SK-N-SH (cell line): Measurements from ENCODE around the gene RASAL2. TPM values are rescaled to one million over a fixed set of nuclear protein-coding genes. Genes with fewer than 3 reads are reported as not detected.

Experiments
- CTCF ChIA-PET: fragments of 300-600, 350-600 bp; formaldehyde crosslinking; extraction: SDS; loops from one replicate; lab custom pipeline; 2021; lab: Yijun Ruan, JAX
- POLR2A ChIA-PET: fragments of 350-600 bp; sonication (Branson Sonifier 250); formaldehyde crosslinking; extraction: SDS; loops from one replicate; lab custom pipeline; 2020; ENCODE audit warnings: antibody characterized with exemption, inconsistent platforms; lab: Yijun Ruan, JAX
- DNase-seq: peaks from one replicate; pipeline ENCODE4 v3.0.0; 2012
- H2AFZ ChIP-seq: fragments of 200-600 bp; sonication (generic); 2 replicates; pipeline ENCODE4 v1.8.1; 2016; ENCODE audit warnings: antibody characterized with exemption, mild to moderate bottlenecking, low read depth
- H3F3A ChIP-seq: fragments of 200-600 bp; sonication (generic); replicated peaks from 2 replicates; pipeline ENCODE3; 2016; ENCODE audit warnings: antibody characterized with exemption, mild to moderate bottlenecking; ENCODE audit not compliant: insufficient read depth
- H3K27ac ChIP-seq, 2 experiments: fragments of 200-500 bp in 1 of 2; fragments of 200-600 bp in 1 of 2; sonication (Bioruptor generic) in 1 of 2; sonication (generic), shearing (Covaris generic) in 1 of 2; 2 replicates each; pipeline versions ENCODE4 v1.5.1 to v1.6.1; 2014 to 2016; ENCODE audit warnings: low read depth in 2 of 2, inconsistent platforms in 1 of 2, low read length in 1 of 2, mild to moderate bottlenecking in 1 of 2, mixed read lengths in 1 of 2
- H3K27me3 ChIP-seq: fragments of 200-600 bp; sonication (generic), shearing (Covaris generic); 2 replicates; pipeline ENCODE4 v1.6.1; 2016; ENCODE audit warnings: mixed run types; ENCODE audit not compliant: insufficient read depth
- H3K36me3 ChIP-seq, 2 experiments: fragments of 200-500 bp in 1 of 2; fragments of 200-600 bp in 1 of 2; sonication (Bioruptor generic) in 1 of 2; sonication (generic) in 1 of 2; replicated peaks in 1 of 2; 2 replicates each; pipeline versions ENCODE3 to v1.5.1; 2014 to 2016; ENCODE audit warnings: low read length in 1 of 2, mild to moderate bottlenecking in 1 of 2; ENCODE audit not compliant: insufficient read depth in 2 of 2, control insufficient read depth in 1 of 2
- H3K4me1 ChIP-seq, 2 experiments: fragments of 200-500 bp in 1 of 2; fragments of 200-600 bp in 1 of 2; sonication (Bioruptor generic) in 1 of 2; sonication (generic), shearing (Covaris generic) in 1 of 2; 2 replicates each; pipeline versions ENCODE4 v1.5.1 to v1.6.1; 2014 to 2016; ENCODE audit warnings: low read depth in 1 of 2, low read length in 1 of 2, mixed run types in 1 of 2; ENCODE audit not compliant: insufficient read depth in 2 of 2, control insufficient read depth in 1 of 2
- H3K4me2 ChIP-seq: fragments of 200-600 bp; sonication (generic), shearing (Covaris generic); 2 replicates; pipeline ENCODE4 v1.6.1; 2017; ENCODE audit warnings: mixed run types
- H3K4me3 ChIP-seq, 2 experiments: fragments of 200-500 bp in 1 of 2; fragments of 200-600 bp in 1 of 2; sonication (Bioruptor generic) in 1 of 2; sonication (generic), shearing (Covaris generic) in 1 of 2; 2 replicates each; pipeline versions ENCODE4 v1.5.1 to v1.8.1; 2014 to 2016; ENCODE audit warnings: low read depth in 2 of 2, inconsistent platforms in 1 of 2, low read length in 1 of 2, mild to moderate bottlenecking in 1 of 2, mixed read lengths in 1 of 2, moderate library complexity in 1 of 2
- H3K79me2 ChIP-seq: fragments of 200-600 bp; sonication (generic); 2 replicates; pipeline ENCODE4 v1.8.1; 2017; ENCODE audit warnings: mild to moderate bottlenecking; ENCODE audit not compliant: insufficient read depth
- H3K9ac ChIP-seq: fragments of 200-600 bp; sonication (generic); 2 replicates; pipeline ENCODE4 v1.6.1; 2017; ENCODE audit warnings: mixed run types
- H3K9me2 ChIP-seq: fragments of 200-600 bp; sonication (generic); 2 replicates; pipeline ENCODE4 v1.6.1; 2017; ENCODE audit warnings: mixed run types
- H3K9me3 ChIP-seq: fragments of 200-600 bp; sonication (generic); 2 replicates; pipeline ENCODE4 v1.6.1; 2017; ENCODE audit warnings: mixed run types, mild to moderate bottlenecking, moderate library complexity
- H4K20me1 ChIP-seq: fragments of 200-600 bp; sonication (generic); 2 replicates; pipeline ENCODE4 v1.6.1; 2017; ENCODE audit warnings: mild to moderate bottlenecking, mixed run types; ENCODE audit not compliant: insufficient read depth
- ELF1 ChIP-seq: IDR thresholded peaks from 2 replicates; pipeline ENCODE4 v1.4.0; 2012
- EZH2phosphoT487 ChIP-seq: fragments of 200-600 bp; sonication (generic); IDR thresholded peaks from 2 replicates; pipeline ENCODE4 v1.6.1; 2017; ENCODE audit warnings: low read depth, mixed run types, mild to moderate bottlenecking, antibody characterized with exemption, moderate library complexity, borderline replicate concordance
- FOXM1 ChIP-seq: IDR thresholded peaks from 2 replicates; pipeline ENCODE4 v1.4.0; 2012; ENCODE audit warnings: low read depth, mild to moderate bottlenecking
- GABPA ChIP-seq: IDR thresholded peaks from 2 replicates; pipeline ENCODE4 v1.4.0; 2012; ENCODE audit warnings: low read depth, mild to moderate bottlenecking
- JUND ChIP-seq: IDR thresholded peaks from 2 replicates; pipeline ENCODE4 v1.4.0; 2012
- NFIC ChIP-seq: IDR thresholded peaks from 2 replicates; pipeline ENCODE4 v1.4.0; 2012; ENCODE audit warnings: borderline replicate concordance
- NRF1 ChIP-seq: IDR thresholded peaks from 2 replicates; pipeline ENCODE4 v1.6.1; 2012; ENCODE audit warnings: low read depth, mild to moderate bottlenecking, low read length
- RXRA ChIP-seq: IDR thresholded peaks from 2 replicates; pipeline ENCODE4 v1.4.0; 2012; ENCODE audit warnings: low read depth, mild to moderate bottlenecking, borderline replicate concordance
- SMC3 ChIP-seq: IDR thresholded peaks from 2 replicates; pipeline ENCODE4 v1.6.1; 2012; ENCODE audit warnings: low read depth, low read length, improper control_type of control experiment
- TAF1 ChIP-seq: IDR thresholded peaks from 2 replicates; pipeline ENCODE4 v1.6.1; 2012; ENCODE audit warnings: low read depth, mild to moderate bottlenecking, low read length, moderate library complexity, borderline replicate concordance
- TEAD4 ChIP-seq: IDR thresholded peaks from 2 replicates; pipeline ENCODE4 v1.4.0; 2012; ENCODE audit warnings: mild to moderate bottlenecking, borderline replicate concordance; ENCODE audit not compliant: insufficient read depth
- WGBS: methylation state at CpG from one replicate; pipeline ENCODE4 v1.1.6; 2017; ENCODE audit warnings: low lambda C conversion rate; 5-methylcytosine and 5-hydroxymethylcytosine counted together
- polyA plus RNA-seq, 3 experiments: library from polyadenylated mRNA; depleted of rRNA; stranded (reverse); fragments of >200 nt; gene quantifications; 2 replicates each; pipeline ENCODE4 v1.2.3, GENCODE V29; 2012
- TF ChIP-seq, protein P1 (sequence below): IDR thresholded peaks from 2 replicates; pipeline ENCODE4 v1.4.0; 2012; ENCODE audit warnings: low read depth
- TF ChIP-seq, protein P2 (sequence below): IDR thresholded peaks from 2 replicates; pipeline ENCODE4 v1.6.1; 2012; ENCODE audit warnings: mild to moderate bottlenecking, low read depth, low read length, moderate library complexity
- TF ChIP-seq, protein P3 (sequence below): IDR thresholded peaks from 2 replicates; pipeline ENCODE4 v1.4.0; 2012; ENCODE audit warnings: low read depth, borderline replicate concordance

The RASAL2 gene
- polyA plus RNA-seq, 1 of the 3 experiments (the other 2 are of a cell fraction), result 6.9 TPM

DNA sequence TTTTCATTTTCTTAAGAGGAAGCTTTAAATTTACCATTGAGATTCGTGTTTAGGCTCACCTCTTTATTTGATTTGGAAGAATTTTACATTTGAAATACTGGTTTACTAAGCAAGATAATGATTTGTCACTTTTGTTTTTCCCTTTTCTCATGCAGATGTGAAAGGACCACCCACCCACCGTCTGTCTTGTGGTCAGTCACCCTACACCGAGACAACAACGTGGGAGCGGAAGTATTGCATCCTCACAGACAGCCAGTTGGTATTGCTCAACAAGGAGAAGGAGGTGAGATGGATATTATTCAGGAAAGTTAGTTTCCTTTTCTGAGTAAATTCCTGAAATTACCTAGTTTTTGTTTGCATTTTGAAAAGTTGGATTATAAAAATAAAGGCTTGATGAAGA lies 189.5 kb downstream of the RASAL2 start:
- no peak overlapping the region for H2AFZ ChIP-seq
- no peak overlapping the region for H3K9ac ChIP-seq
- H3K27ac ChIP-seq, result 0 out of 4 replicates have a peak overlapping the region, but pooled peaks of 1 of the 2 experiments have one; percentile 7
- peaks cover 0 to 4% of the 10 kb centered on the region in 2 experiments; a peak in 1 of 4 replicates for H3K4me1 ChIP-seq
- H3K9me2 ChIP-seq, result no peaks in the 10 kb centered on the region
- CTCF ChIA-PET, result interaction anchor here (0.6 to 2.8 kb wide), 6 partner anchors 9 to 337 kb away, joined by 3 to 14 read pairs (median 4); no protein-coding TSS in a partner anchor
- POLR2A ChIA-PET, result no interaction called here
- WGBS, result 89% methylated on average over 5 of the region's 5 CpGs
- no peak for DNase-seq
- no peak overlapping the region for H3K4me2 ChIP-seq
- peaks cover 11% of the 10 kb centered on the region in 2 experiments for H3K36me3 ChIP-seq
- no peak for TF ChIP-seq NFIC
- TF ChIP-seq RXRA, result no peak
- TF ChIP-seq ELF1, result no peak
- TF ChIP-seq GABPA, result no peak
- TF ChIP-seq, protein P1, sequence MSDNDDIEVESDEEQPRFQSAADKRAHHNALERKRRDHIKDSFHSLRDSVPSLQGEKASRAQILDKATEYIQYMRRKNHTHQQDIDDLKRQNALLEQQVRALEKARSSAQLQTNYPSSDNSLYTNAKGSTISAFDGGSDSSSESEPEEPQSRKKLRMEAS, result no peak
- TF ChIP-seq NRF1, result no peak
- TF ChIP-seq SMC3, result no peak
- TF ChIP-seq TAF1, result no peak
- TF ChIP-seq, protein P2, sequence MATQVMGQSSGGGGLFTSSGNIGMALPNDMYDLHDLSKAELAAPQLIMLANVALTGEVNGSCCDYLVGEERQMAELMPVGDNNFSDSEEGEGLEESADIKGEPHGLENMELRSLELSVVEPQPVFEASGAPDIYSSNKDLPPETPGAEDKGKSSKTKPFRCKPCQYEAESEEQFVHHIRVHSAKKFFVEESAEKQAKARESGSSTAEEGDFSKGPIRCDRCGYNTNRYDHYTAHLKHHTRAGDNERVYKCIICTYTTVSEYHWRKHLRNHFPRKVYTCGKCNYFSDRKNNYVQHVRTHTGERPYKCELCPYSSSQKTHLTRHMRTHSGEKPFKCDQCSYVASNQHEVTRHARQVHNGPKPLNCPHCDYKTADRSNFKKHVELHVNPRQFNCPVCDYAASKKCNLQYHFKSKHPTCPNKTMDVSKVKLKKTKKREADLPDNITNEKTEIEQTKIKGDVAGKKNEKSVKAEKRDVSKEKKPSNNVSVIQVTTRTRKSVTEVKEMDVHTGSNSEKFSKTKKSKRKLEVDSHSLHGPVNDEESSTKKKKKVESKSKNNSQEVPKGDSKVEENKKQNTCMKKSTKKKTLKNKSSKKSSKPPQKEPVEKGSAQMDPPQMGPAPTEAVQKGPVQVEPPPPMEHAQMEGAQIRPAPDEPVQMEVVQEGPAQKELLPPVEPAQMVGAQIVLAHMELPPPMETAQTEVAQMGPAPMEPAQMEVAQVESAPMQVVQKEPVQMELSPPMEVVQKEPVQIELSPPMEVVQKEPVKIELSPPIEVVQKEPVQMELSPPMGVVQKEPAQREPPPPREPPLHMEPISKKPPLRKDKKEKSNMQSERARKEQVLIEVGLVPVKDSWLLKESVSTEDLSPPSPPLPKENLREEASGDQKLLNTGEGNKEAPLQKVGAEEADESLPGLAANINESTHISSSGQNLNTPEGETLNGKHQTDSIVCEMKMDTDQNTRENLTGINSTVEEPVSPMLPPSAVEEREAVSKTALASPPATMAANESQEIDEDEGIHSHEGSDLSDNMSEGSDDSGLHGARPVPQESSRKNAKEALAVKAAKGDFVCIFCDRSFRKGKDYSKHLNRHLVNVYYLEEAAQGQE, result no peak
- TF ChIP-seq TEAD4, result no peak
- no peak for TF ChIP-seq FOXM1
- no peak for TF ChIP-seq EZH2phosphoT487
- no peak for TF ChIP-seq JUND
- TF ChIP-seq, protein P3, sequence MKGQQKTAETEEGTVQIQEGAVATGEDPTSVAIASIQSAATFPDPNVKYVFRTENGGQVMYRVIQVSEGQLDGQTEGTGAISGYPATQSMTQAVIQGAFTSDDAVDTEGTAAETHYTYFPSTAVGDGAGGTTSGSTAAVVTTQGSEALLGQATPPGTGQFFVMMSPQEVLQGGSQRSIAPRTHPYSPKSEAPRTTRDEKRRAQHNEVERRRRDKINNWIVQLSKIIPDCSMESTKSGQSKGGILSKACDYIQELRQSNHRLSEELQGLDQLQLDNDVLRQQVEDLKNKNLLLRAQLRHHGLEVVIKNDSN, result no peak
- H3K9me3 ChIP-seq, result no peaks in the 10 kb centered on the region
- no peaks in the 10 kb centered on the region for H3K27me3 ChIP-seq
- no peak overlapping the region for H3K4me3 ChIP-seq
- no peaks in the 10 kb centered on the region for H3F3A ChIP-seq
- no peaks in the 10 kb centered on the region for H4K20me1 ChIP-seq
- H3K79me2 ChIP-seq, result no peaks in the 10 kb centered on the region; the same call in none of the 2 replicates
